ENCODE measurements around the gene RPRD2. TPM values are rescaled to one million over a fixed set of nuclear protein-coding genes. Genes with fewer than 3 reads are reported as not detected.

The RPRD2 gene
- total and polyA plus RNA-seq, 2 donors (not counting 1 experiment from before 2014, with no cell fraction given), result 16.6 to 49.1 TPM

- WGBS (ENCODE audit: insufficient coverage), result 98% methylated on average over 3 of the region's 3 CpGs
- DNase-seq (no peak), ATAC-seq (ENCODE audit: low read depth) (no peak)
- H3K4me2 ChIP-seq (replicated peaks; ENCODE audit: low read depth, low read length, poor library complexity, severe bottlenecking), result no peak overlapping the region
- peaks cover 67% of the 10 kb centered on the region for H3K79me2 ChIP-seq (ENCODE audit: control insufficient read depth, insufficient read depth, low read length)
- H3K9me3 Mint-ChIP-seq (ENCODE audit: insufficient read depth), result no peaks in the 10 kb centered on the region
- H3K4me1 Mint-ChIP-seq, result peaks cover 8% of the 10 kb centered on the region
- no peaks in the 10 kb centered on the region for H3K27me3 ChIP-seq (replicated peaks in 1 of 4; ENCODE audit: control extremely low read depth in 1 of 4, control insufficient read depth in 3 of 4, insufficient read depth in 4 of 4, low read length in 3 of 4)
- peaks cover 37% of the 10 kb centered on the region for H4K20me1 ChIP-seq (ENCODE audit: control insufficient read depth, insufficient read depth, low read length, poor library complexity, severe bottlenecking)
- no peak overlapping the region for H3K9ac ChIP-seq (ENCODE audit: low read length)
- no peaks in the 10 kb centered on the region for H3K9me3 ChIP-seq (ENCODE audit: control extremely low read depth in 1 of 3, control insufficient read depth in 2 of 3, insufficient read depth in 1 of 3, low read length in 2 of 3)
- TF ChIP-seq EZH2 (IDR thresholded peaks at IDR 0.05; ENCODE audit: borderline replicate concordance, insufficient read depth, low read depth, low read length, poor library complexity, severe bottlenecking) (no peak), CTCF (IDR thresholded peaks at IDR 0.05) (no peak)
- ChIA-PET POLR2A (no interaction called here), CTCF (no interaction called here)
- H2AFZ ChIP-seq (ENCODE audit: insufficient read depth, low read depth, low read length, poor library complexity, severe bottlenecking), result no peak overlapping the region
- H3K4me3 Mint-ChIP-seq, result no peak overlapping the region
- H3K27ac Mint-ChIP-seq, result no peak overlapping the region
- H3K4me3 ChIP-seq (ENCODE audit: control extremely low read depth in 1 of 5, extremely low read depth in 1 of 5, insufficient read depth in 1 of 5, low read depth in 2 of 5, low read length in 4 of 5), result no peak overlapping the region
- intact Hi-C loops (cut with micrococcal nuclease), result no loop called here
- H3K27ac ChIP-seq (ENCODE audit: low read length in 2 of 2), result no peak overlapping the region
- H3K4me1 ChIP-seq (ENCODE audit: control insufficient read depth in 2 of 2, insufficient read depth in 2 of 2, low read length in 2 of 2), result no peaks in the 10 kb centered on the region
- H3K27me3 Mint-ChIP-seq, result no peaks in the 10 kb centered on the region
- H3K36me3 ChIP-seq (replicated peaks in 1 of 2; ENCODE audit: control extremely low read depth in 1 of 2, control insufficient read depth in 1 of 2, extremely low read depth in 1 of 2, insufficient read depth in 2 of 2, low read length in 1 of 2), result peaks cover 5 to 30% of the 10 kb centered on the region in 2 experiments
These were observed 51.9 kb downstream of the RPRD2 start for GRCh38 chr1:150415800-150416199.

- Histone ChIP-seq H2AFZ (ENCODE audit: insufficient read depth, low read depth, low read length, poor library complexity, severe bottlenecking) (no peak overlapping the region), H3K4me1 (ENCODE audit: control insufficient read depth in 2 of 2, insufficient read depth in 2 of 2, low read length in 2 of 2) (no peaks in the 10 kb centered on the region), H4K20me1 (ENCODE audit: control insufficient read depth, insufficient read depth, low read length, poor library complexity, severe bottlenecking) (peaks cover 3% of the 10 kb centered on the region), H3K9ac (ENCODE audit: low read length) (no peak overlapping the region), H3K27ac (ENCODE audit: low read length in 2 of 2) (no peak overlapping the region), H3K79me2 (ENCODE audit: control insufficient read depth, insufficient read depth, low read length) (peaks cover 51% of the 10 kb centered on the region), H3K4me3 (ENCODE audit: control extremely low read depth in 1 of 5, extremely low read depth in 1 of 5, insufficient read depth in 1 of 5, low read depth in 2 of 5, low read length in 4 of 5) (no peak overlapping the region), H3K27me3 (replicated peaks in 1 of 4; ENCODE audit: control extremely low read depth in 1 of 4, control insufficient read depth in 3 of 4, insufficient read depth in 4 of 4, low read length in 3 of 4) (no peaks in the 10 kb centered on the region), H3K4me2 (replicated peaks; ENCODE audit: low read depth, low read length, poor library complexity, severe bottlenecking) (no peak overlapping the region), H3K9me3 (ENCODE audit: control extremely low read depth in 1 of 3, control insufficient read depth in 2 of 3, insufficient read depth in 1 of 3, low read length in 2 of 3) (no peaks in the 10 kb centered on the region), H3K36me3 (replicated peaks in 1 of 2; ENCODE audit: control extremely low read depth in 1 of 2, control insufficient read depth in 1 of 2, extremely low read depth in 1 of 2, insufficient read depth in 2 of 2, low read length in 1 of 2) (peaks cover 8 to 42% of the 10 kb centered on the region in 2 experiments)
- no peaks in the 10 kb centered on the region for H3K27me3 Mint-ChIP-seq
- H3K4me3 Mint-ChIP-seq, result no peak overlapping the region
- DNase-seq, result no peak
- POLR2A ChIA-PET, result no interaction called here
- H3K27ac Mint-ChIP-seq, result no peak overlapping the region
- ATAC-seq (ENCODE audit: low read depth), result no peak
- TF ChIP-seq EZH2 (IDR thresholded peaks at IDR 0.05; ENCODE audit: borderline replicate concordance, insufficient read depth, low read depth, low read length, poor library complexity, severe bottlenecking) (no peak), CTCF (IDR thresholded peaks at IDR 0.05) (no peak)
- CTCF ChIA-PET, result interaction anchor here (0.5 to 0.7 kb wide), 2 partner anchors 9 to 20 kb away, joined by 3 read pairs; no protein-coding TSS in a partner anchor
- 100% methylated on average over 3 of the region's 5 CpGs for WGBS (ENCODE audit: insufficient coverage)
- no peaks in the 10 kb centered on the region for H3K9me3 Mint-ChIP-seq (ENCODE audit: insufficient read depth)
- intact Hi-C loops (cut with micrococcal nuclease), result no loop called here
- peaks cover 3% of the 10 kb centered on the region for H3K4me1 Mint-ChIP-seq
These were observed 56.8 kb downstream of the RPRD2 start for GRCh38 chr1:150420560-150421265.
